SU-DHL-6 (cell line): ENCODE results near the gene DMD.

Experiments used
- H2AFZ ChIP-seq: fragments of 200-600 bp; sonication (generic); 2 replicates; pipeline ENCODE4 v1.6.1; 2014; ENCODE audit warnings: low read depth, mild to moderate bottlenecking, moderate library complexity, mixed read lengths, antibody characterized with exemption, low read length; ENCODE audit not compliant: severe bottlenecking
- H3F3A ChIP-seq: fragments of 200-600 bp; shearing (Covaris generic); 2 replicates; pipeline ENCODE4 v1.6.0; 2016; ENCODE audit warnings: antibody characterized with exemption, mild to moderate bottlenecking; ENCODE audit not compliant: insufficient read depth
- H3K27ac ChIP-seq: fragments of 200-600 bp; sonication (generic); 2 replicates; pipeline ENCODE4 v1.5.1; 2016; ENCODE audit warnings: low read depth, mild to moderate bottlenecking, low read length, moderate library complexity, mixed read lengths
- H3K27me3 ChIP-seq: fragments of 200-600 bp; sonication (generic), shearing (Covaris generic); 2 replicates; pipeline ENCODE4 v1.6.0; 2014; ENCODE audit warnings: mild to moderate bottlenecking, low read length
- H3K36me3 ChIP-seq: fragments of 200-600 bp; sonication (generic); 2 replicates; pipeline ENCODE4 v1.6.1; 2014; ENCODE audit warnings: mild to moderate bottlenecking, low read length, mixed read lengths
- H3K4me2 ChIP-seq: fragments of 300-600, 200-600 bp; shearing (Covaris generic), sonication (generic); 2 replicates; pipeline ENCODE4 v1.6.0; 2014; ENCODE audit warnings: low read length, low read depth, mild to moderate bottlenecking; ENCODE audit not compliant: poor library complexity, severe bottlenecking
- H3K4me3 ChIP-seq: fragments of 200-600 bp; sonication (generic); 2 replicates; pipeline ENCODE4 v1.5.1; 2014; ENCODE audit warnings: antibody characterized with exemption, low read length, mild to moderate bottlenecking, mixed read lengths; ENCODE audit not compliant: insufficient read depth, poor library complexity, severe bottlenecking
- H3K79me2 ChIP-seq: fragments of 200-600 bp; sonication (generic); 2 replicates; pipeline ENCODE4 v1.6.1; 2014; ENCODE audit warnings: mild to moderate bottlenecking, low read length, moderate library complexity; ENCODE audit not compliant: insufficient read depth
- H3K9ac ChIP-seq: fragments of 200-600 bp; sonication (generic); 2 replicates; pipeline ENCODE4 v1.7.0; 2014; ENCODE audit warnings: mild to moderate bottlenecking, low read length
- H3K9me2 ChIP-seq: fragments of 200-600 bp; sonication (generic); replicated peaks from 2 replicates; pipeline ENCODE4 v1.6.1; 2014; ENCODE audit warnings: low read length; ENCODE audit not compliant: insufficient read depth
- H3K9me3 ChIP-seq: fragments of 200-600 bp; sonication (generic); 2 replicates; pipeline ENCODE4 v1.6.1; 2014; ENCODE audit warnings: low read length, mixed read lengths; ENCODE audit not compliant: insufficient read depth
- H4K20me1 ChIP-seq: fragments of 200-600 bp; sonication (generic); 2 replicates; pipeline ENCODE4 v1.6.1; 2014; ENCODE audit warnings: low read depth, mild to moderate bottlenecking, antibody characterized with exemption, low read length, moderate library complexity, mixed read lengths
- CTCF ChIP-seq: fragments of 200-600 bp; sonication (generic); IDR thresholded peaks from one replicate; pipeline ENCODE4 v1.5.1; 2017; ENCODE audit warnings: antibody characterized with exemption, mild to moderate bottlenecking, low read length, moderate library complexity; ENCODE audit not compliant: insufficient read depth, poor library complexity, severe bottlenecking
- EZH2phosphoT487 ChIP-seq: fragments of 200-600 bp; sonication (generic), shearing (Covaris generic); conservative IDR thresholded peaks from 2 replicates; pipeline ENCODE4 v1.6.1; 2018; ENCODE audit warnings: mild to moderate bottlenecking, antibody characterized with exemption, low read length, moderate library complexity, mixed read lengths

The DMD gene

GRCh38 chrX:31213941-31214340, 1997.4 kb downstream of the DMD start:
- no peaks in the 10 kb centered on the region for H3K9me3 ChIP-seq
- no peak overlapping the region for H2AFZ ChIP-seq
- no peak overlapping the region for H3K9ac ChIP-seq
- peaks cover 5% of the 10 kb centered on the region; the same call in 1 of the 2 replicates for H3K79me2 ChIP-seq
- no peaks in the 10 kb centered on the region for H3K36me3 ChIP-seq
- H3K4me2 ChIP-seq = no peak overlapping the region
- no peaks in the 10 kb centered on the region for H4K20me1 ChIP-seq
- TF ChIP-seq EZH2phosphoT487 (no peak), CTCF (peak; percentile 50)
- peak overlapping the region; percentile 20 for H3K27ac ChIP-seq
- H3F3A ChIP-seq = peaks cover 18% of the 10 kb centered on the region
- no peaks in the 10 kb centered on the region for H3K9me2 ChIP-seq
- no peaks in the 10 kb centered on the region for H3K27me3 ChIP-seq
- H3K4me3 ChIP-seq = no peak overlapping the region

- no peaks in the 10 kb centered on the region for H4K20me1 ChIP-seq
Measured at GRCh38 chrX:31212856-31213748, 1998.2 kb downstream of the DMD start.

GRCh38 chrX:31209005-31209628, 2002.2 kb downstream of the DMD start:
- H3K36me3 ChIP-seq = peaks cover 14% of the 10 kb centered on the region; the same call in 1 of the 2 replicates
- no peak overlapping the region for H3K9ac ChIP-seq
- TF ChIP-seq EZH2phosphoT487 (no peak), CTCF (no peak)

More at GRCh38 chrX:31212856-31213748, 1998.2 kb downstream of the DMD start:
- Histone ChIP-seq H3K4me3 (no peak overlapping the region), H3K27ac (no peak overlapping the region), H3K4me2 (no peak overlapping the region), H3K27me3 (no peaks in the 10 kb centered on the region), H3F3A (peaks cover 17% of the 10 kb centered on the region), H3K9me3 (no peaks in the 10 kb centered on the region), H3K36me3 (peaks cover 6% of the 10 kb centered on the region; the same call in 1 of the 2 replicates), H3K9ac (no peak overlapping the region), H3K9me2 (no peaks in the 10 kb centered on the region), H2AFZ (no peak overlapping the region), H3K79me2 (peaks cover 5% of the 10 kb centered on the region; the same call in 1 of the 2 replicates)
- no peak for TF ChIP-seq CTCF
- no peak for TF ChIP-seq EZH2phosphoT487

More at GRCh38 chrX:31209005-31209628, 2002.2 kb downstream of the DMD start:
- Histone ChIP-seq H3K27me3 (no peaks in the 10 kb centered on the region), H3K9me2 (no peaks in the 10 kb centered on the region), H3K4me3 (no peak overlapping the region), H3F3A (no peaks in the 10 kb centered on the region), H3K79me2 (peaks cover 5% of the 10 kb centered on the region; the same call in 1 of the 2 replicates), H4K20me1 (no peaks in the 10 kb centered on the region), H3K4me2 (no peak overlapping the region), H3K9me3 (no peaks in the 10 kb centered on the region), H3K27ac (no peak overlapping the region), H2AFZ (no peak overlapping the region)
